C1 segment of cervical spinal cord (tissue), 14 donors: ENCODE data around the gene MDC1.

Experiments
- DNase-seq, 14 donors: peaks; one replicate each; lab custom pipeline; 2025; lab: John Stamatoyannopoulos, UW

MDC1 gene

DNA sequence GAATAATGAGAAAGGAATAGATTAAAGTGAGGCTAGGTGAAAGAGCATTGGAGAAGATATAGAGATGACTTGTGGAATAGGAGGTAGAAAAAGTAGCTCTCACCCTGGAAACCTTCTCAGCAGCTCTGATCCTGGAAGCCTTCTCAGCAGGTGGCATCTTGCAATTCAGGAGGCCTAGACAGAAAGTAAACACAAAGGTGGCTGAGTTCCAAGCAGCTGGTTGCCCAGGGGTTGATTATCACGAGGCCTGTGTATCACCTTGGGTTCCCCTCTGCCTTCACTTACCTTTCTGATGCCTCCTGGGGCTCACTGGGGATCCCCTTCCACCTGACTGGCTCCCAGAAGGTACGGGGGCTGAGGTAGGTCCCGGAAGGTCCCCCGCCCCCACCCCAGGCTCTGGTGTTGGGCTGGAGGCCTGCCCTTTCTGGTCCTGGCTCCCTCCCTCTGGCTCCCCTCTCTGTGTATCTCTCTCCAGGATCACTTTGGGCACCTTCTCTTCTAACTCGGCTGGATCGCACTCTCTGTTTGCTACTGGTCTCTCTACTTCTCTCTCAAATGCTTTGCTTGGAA, 9.7 kb downstream of the MDC1 start:
- no peak for DNase-seq

DNA sequence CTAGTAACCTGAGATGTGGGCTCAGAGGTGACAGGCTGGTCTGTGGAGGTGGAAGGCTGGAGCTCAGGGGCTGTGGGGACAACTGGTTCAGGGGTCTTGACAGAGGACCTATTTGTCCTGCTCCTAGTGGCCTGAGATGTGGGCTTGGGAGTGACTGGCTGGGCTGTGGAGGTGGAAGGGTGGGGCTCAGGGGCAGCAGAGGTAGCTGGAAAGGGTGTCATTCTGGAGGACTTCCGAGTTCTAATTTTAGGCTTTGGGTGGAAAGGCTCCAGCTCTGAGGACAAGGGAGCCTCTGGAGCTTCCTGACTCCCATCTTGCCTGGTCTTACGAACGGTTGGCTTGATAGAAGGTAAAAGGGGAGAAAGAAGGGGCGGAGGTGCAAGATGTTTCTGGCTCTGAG, 11.5 kb downstream of the MDC1 start:
- no peak for DNase-seq

DNA sequence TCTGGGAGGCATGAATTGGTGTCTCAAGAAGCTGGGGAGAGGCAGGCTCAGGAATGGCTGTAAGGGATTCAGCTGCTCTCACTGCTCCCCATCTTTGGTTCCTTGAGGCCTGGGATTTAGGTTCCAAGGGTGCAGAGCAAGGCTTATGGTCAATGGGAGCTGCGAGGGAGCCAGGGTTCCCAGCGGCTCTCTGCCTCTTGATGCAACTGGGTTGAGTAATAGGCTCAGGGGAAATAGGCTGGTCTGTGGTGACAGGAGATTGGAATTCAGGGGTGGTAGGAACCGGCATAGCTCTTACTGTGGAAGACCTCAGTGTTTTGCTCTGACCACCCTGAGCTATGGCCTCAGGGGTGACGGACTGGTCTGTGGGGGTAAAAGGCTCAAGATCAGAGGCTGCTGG, 13.3 kb downstream of the MDC1 start:
- no peak for DNase-seq

DNA sequence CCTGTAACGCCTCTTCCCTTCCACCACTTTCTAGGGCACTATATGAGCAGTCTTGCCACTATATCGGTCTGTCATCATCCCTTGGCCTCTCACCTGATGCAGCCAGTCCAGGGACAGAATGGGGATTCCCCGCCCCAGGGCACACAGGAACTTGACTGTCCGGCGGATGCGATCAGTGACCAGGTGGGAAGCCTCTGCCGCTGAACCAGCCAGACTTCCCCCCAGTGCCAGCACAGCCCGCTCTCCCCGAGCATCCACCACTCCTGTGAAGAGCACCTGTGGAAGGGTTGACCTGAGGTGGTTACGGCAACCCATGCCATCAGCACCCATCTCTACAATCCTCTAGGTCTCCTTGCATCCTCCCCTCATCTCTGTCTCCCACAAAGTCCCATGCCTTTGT, 14.1 kb downstream of the MDC1 start:
- DNase-seq, result no peak

DNA sequence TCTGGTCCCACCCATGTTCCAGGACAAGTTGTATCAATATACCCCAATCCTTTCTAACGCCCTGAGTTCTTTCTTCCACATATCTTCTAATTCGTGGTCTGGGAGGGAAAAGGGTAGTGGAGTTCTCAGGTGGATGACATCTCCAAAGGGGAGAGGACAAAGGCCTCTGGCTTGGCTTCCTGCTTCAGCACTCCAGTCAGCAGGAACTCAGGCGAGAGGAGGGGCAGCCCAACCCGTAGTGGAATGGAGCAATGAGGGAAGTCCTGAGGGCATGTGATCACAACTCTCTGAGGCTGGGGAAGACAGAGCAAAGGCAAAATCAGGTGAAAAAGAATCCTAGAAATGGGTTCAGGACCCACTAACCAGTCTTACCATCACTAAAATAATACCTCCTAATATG, 16.7 kb downstream of the MDC1 start:
- peak in 1 of 14 donors; percentile 8 for DNase-seq

DNA sequence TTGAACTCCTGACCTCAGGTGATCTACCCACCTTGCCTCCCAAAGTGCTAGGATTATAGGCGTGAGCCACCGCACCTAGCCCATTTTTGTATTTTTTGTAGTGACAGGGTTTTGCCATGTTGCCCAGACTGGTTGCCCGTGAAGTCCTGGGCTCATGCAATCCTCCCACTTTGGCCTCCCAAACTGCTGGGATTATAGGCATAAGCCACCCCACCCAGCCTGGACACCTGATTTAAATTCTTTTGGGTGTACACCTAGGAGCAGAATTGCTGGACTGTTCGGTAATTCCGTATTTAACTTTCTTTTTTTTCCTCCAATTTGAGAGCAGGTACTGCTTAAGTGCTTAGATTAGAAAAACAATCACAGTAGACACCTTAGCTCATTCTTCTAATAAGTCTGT, 20.6 kb downstream of the MDC1 start:
- DNase-seq, result no peak

DNA sequence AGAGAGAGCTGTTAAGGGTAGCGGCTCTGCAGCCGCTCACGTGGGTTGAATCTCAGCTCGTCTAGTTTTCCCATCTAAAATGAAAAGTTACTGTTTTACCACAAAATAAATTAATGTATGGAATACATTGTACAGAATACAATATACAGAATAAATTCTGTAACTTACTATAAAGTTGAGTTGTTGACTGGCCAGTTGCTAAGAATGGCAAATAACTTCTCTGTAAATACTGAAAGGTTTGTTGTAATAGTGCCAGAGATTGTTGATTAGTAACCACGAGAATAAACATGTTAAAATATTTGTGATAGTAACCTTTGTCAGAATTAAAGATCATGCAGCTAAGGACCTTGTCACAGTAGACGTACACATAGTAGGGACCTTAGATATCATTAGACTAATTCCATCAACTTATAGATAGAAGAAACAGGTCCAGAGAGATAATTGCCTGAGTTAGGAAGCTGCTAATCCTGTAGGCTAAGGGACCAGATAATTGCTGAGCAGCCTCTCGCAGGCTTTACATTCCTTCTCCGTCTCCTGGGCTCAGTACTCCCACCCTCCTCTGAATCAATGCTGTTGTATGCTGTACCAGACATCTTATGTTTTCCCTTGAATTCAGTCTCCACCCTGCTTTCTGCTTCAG, 25.8 kb downstream of the MDC1 start:
- no peak for DNase-seq

DNA sequence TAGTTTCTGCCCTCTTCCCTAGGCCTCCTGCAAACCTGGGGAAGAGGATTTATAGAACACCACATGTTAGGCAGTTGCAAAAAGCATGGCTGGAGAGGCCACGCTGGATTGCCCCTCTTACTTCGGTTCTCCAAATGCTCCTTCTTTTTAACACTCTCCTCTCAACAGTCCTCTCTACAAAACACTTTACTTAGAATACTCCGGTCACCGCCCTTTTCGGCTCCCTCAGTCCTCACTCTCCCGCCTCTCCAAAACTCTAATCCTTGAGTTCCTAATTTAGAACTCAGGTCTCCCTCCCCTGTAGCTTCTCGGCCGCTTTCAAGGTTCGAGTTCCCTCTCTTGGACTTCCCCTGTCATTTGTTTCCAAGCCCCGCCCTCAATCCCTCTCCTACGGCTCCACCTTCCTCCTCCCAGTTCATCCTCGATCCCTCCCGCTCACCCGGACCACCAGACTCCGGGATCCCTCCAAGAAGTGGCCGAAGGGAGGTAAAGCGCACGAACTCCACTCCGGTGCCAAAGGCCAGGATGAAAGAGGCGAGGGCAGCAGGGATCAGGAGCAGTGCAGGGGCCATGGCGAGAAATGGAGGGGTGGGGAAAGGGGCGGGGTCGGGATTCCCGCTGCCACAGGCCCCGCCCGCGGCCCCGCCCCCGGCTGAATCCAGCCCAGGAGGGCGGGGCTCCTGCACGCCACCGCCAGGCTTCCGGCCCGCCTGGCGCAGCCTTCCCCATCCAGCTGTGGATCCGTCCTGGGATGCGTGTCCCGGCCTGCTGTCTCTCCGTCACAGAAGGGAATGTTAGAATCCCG, 26.5 kb downstream of the MDC1 start, which contains the start of gene NRM:
NRM (minus strand) TSS at position 582 of the 805 bp plus-strand sequence; CDS start at position 572, 10 bp downstream.
- DNase-seq, result peak in 12 of 14 donors; percentile 48 to 94 (median 76)

DNA sequence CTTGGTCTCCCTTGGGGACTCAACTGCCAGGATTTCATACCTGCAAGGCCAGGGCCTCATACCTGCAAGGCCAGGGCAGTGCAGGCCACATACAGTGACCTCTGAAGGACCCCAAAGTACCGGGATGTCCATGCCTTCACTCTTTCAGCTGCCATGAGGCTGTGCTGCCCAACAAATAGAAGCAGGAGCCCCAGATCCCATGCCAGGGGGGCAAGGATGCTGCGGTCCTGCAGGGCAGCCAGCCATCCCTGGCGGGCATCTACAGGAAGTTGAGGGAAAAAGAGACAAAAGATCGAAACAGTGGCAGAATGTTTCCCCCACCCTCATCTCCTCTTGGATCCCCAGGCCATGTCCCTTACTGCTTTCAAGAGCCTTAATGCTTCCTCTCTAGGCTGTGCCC, 27.1 kb downstream of the MDC1 start:
- no peak for DNase-seq

DNA sequence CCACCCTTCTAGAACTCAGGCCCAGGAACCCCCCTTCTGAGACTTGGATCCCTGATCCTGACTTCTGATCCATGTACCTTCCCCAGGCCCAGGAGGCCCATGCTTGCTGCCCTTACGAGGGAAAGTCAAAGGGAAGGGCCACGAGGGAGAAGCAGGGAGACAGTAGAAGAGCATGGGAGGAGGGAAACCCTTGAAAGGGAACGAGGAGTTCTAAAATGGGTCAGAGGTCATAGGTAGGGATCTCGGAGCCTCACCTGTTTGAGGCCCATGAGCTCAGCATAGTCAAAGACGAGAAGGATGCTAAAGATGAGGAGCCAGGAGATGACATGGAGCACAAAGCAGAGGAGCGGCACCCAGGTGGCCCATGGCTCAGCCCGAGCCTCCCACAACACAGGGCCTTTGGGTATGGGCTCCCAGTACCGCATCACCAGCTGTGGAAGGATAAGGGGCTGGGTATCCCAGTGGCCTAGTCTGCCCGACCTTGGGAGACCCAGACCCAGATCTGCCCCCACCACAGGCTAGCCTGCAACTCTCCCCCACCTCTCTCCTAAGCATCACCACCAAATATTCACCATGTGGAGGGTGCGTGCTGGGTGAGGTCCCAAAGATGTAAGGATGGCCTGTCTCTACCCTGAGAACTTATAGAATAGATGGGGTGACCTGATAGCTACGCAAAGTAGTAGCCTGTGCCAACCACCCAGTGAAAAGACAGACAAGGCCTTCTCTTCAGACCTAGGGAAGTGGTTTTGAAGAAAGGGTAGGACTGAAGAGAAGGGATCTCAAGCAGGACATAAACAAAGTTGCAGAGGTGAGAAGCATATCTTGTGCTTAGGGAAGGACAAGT, 27.8 kb downstream of the MDC1 start:
- no peak for DNase-seq

DNA sequence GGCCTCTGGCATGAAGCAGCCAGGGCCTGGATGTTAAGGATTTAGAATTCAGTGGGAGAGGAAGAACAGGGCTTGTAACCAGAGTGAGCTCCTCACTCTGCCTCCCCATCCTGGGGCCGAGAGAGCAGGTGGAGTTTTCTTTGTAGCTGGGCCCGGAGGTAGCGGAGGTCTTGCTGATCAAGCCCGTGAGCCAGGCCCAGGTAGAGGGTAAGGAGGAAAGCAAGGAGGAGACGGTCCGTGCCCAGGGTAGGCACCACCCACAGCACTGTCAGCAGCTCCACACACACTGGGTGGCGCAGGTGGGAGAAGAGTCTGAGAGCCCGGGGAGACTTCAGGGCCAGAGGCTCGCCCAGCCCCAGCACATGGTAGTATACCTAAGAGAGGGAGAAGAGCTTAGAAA, 28.5 kb downstream of the MDC1 start:
- DNase-seq, result no peak

DNA sequence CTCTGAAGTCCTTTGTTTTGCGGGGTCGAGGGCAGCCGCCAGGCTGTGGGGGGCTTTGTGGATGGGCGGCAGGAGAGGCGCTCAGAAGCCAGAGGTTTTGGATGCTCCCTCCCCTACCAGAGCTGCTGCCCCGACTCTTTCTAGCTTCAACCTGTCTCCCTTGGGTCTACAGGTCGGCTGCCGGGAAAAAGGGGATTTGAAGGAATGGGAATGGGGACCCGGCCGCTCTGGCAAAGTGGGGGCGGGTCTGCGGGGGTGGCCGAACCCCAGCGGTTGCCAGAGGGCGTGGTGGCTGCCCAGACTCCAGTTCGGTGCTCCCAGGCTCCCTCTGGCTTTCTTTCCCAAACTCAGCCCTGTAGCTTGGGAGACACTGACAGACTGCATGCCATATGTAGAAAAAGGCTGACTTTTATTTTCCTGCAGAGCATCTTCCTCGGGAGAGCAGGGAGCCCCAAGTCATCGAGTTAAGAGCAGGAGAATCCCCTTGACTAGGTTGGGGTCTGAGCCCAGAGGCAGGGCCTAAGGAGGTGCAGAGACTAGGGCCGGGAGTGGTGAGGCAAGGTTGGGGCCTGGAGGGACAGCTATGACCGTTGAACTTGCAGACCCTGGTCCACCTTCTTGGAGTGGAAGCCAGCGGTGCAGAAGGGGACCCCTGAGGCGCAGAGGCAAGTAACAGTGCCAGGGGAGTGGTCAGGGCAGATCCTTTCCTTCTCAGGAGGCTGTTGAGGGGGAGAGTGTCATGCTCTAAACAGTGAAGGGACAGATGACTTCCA, 29.2 kb downstream of the MDC1 start:
- DNase-seq, result peak in 1 of 14 donors; percentile 68

DNA sequence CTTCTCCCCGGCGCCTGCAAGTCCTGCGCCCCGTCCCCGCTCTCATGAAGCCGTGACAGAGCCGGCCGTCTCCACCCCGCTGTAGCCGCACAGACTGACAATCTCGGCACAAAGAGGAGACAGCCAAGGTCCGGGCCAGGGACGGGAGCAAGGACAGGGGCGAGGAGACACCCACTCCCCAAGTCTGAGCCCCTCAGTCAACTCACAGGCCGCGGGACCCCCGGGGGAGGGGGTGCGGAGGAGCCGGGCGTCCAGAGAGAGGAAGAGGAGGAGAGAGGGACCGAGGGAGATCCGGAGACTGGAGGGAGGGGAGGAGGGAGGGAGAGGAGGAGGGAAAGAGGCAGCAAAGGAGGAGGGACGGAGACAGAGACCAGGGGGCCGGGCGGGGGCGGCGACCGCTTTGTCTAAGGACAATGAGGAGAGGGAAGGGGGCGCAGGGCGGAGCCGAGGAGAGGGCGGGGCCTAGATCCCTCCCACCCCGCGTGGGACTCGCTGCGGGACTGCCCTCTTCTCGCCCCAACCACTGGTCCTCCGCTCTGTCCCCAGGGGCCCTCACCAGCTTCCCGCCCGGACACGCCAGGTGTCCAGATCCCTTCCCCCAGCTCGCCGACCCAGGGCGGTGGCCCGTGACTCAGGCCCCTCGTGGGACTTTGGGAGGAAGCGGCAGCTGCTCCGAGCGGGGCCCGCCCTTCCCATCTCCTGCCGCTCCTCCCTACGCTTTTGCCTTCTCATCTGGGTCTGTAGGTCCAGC, 30.0 kb downstream of the MDC1 start:
- peak in 12 of 14 donors; percentile 27 to 88 (median 62) for DNase-seq

DNA sequence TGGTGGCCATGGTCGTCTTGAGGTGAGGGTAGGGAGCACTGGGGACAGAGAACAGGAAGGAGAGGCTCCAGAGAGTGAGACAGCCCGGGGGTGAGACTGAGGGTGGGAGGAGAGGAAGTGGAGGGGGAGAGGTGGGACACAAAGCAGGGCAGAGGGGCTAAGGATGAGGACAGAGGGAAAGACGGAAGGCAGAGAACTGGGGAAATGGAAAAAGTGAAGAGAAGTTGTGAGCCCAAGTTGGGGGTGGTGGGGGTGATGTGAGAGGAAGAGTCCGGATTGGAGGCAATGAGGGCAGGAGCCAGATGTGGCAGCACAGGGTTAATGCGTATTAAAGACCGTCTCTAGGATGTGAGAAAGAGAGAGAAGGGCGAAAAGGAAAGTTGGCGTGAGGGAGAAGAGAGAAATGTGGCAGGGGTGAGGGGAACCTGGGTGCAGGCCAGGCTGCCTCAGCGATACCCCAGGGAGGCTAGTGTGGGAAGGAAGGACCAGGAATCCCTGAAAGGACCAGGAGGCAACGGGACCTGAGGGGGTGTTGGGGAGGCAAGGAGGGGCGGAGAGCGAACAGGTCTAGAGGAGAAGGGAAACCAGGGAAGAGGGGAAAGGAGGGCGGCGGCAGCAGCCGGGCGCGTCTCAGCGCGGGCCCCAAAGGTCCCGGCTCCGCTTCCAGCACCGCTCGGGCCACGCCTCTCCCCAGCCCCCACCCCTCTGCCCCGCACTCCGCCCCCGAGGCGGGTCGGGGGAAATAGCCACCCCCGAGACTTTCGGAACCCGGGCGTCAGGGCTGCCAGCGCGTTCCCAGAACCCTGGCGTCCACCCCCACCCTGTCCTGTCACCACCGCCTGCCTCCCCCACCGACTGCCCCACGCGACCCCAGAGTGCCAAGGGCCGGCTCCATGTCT, 30.8 kb downstream of the MDC1 start, which contains the start of gene PPP1R18:
PPP1R18 (minus strand) TSS at position 637 of the 899 bp plus-strand sequence; CDS start at position 10, 627 bp downstream.
- DNase-seq, result peak in 10 of 14 donors; percentile 25 to 82 (median 62)

DNA sequence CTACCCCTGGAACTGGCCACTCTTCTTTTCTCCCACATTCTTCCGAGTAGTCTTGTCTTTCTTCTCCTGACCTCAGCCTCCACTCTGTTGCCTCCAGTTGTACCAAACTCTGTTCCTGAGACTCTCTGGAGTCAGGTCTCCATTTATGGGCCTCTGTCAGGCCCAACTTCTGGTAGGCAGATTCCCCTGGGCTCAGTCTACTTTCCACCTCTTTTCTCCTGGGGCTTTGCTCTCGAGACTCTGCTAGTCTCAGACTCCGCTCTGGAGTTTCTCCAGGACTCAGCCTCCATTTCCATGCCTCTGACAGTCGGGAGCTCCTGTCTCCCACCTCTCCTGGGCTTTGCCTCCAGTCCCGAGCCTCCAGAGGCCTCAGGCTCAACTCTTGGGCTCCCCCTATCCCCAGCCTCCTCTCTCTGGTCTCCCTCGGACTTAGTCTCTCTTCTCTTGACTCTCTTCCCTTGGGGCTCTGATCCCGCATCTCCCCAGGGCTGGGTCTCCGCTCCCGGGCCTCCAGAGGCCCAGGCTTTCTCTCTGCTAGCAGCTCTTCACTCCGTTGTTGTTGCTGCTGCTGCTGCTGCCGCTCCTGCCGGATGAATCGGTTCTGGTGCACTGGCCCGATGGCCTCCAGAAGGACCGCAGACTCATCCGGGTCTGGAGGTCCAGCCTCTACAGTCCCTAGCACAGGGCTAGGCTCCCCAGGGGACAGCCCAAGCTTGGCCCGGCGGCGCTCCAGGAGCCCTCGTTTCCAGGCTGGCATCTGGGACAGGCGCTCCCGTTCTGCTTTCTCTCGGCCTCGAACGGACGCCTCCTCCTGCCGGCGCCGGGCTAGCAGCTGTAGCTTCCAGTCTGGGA, 31.7 kb downstream of the MDC1 start:
- DNase-seq, result no peak

DNA sequence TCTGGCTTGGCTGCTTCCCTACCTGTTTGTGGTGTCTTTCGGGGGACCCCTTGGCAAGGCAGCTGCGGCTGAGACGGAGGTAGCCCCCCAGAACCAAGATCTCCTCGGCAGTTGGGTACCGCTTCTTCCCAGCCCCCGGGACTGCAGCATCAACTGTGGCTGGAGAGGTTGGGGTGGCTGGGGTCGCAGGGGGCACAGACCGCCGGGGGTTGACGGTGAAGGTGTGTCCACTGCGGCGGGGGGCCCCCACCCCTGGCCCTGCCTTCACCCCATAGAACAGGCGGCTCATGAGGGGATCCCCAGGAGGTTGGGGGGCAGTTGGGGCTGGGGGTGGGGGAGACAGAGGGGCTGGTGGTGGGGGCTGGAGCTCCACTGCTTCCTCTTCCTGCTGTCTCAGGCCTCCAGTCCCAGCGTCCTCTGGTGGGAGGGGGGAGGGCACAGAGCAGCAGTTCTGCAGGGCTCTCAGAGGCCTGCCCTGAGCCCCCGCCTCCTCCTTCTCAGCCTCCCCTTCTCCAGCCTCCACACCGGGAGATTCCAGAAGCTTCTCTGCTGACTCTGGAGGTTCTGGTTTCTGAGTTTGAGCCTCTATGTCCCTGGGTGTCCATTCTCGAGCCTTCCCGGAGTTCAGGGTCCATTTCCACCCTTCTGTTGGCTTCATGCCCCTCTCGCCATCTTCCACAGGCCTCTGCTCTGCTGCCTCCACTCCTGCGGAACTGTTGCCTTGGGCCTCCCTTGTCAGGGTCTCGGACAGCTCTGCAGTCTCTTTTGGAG, 32.5 kb downstream of the MDC1 start:
- peak in 5 of 14 donors; percentile 6 to 56 (median 22) for DNase-seq

DNA sequence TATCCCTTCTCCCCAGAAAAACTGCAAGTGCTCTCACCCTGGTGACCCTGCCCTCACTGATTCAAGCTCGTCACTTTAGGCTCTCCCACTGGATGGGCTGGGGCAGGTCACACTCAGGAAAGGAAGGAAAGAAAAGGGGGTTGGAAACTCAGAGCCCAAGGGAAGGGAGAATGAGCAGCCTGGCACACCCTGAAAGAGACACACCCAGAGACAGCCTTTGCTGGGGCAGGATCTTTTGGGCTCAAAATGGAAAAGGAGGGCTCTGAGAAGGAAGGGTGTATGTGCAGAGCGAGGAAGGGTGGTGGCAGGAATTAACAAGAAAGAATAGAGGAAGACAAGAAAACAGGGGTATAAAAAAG, 33.1 kb downstream of the MDC1 start:
- DNase-seq, result no peak
